Activated CD8-positive, alpha-beta memory T cell treated with anti-CD3 and anti-CD28 coated beads for 24 hours (primary cell): Measurements from ENCODE around the gene ZNF709.
"Not testable (repeated sequence)": the region's sequence is repeated elsewhere in the genome, so short reads cannot be mapped to it uniquely, and the experiment has no call there.

Source experiments
- DNase-seq: peaks from one replicate; pipeline ENCODE4 v3.0.0-alpha.2; 2020

The ZNF709 gene

DNA sequence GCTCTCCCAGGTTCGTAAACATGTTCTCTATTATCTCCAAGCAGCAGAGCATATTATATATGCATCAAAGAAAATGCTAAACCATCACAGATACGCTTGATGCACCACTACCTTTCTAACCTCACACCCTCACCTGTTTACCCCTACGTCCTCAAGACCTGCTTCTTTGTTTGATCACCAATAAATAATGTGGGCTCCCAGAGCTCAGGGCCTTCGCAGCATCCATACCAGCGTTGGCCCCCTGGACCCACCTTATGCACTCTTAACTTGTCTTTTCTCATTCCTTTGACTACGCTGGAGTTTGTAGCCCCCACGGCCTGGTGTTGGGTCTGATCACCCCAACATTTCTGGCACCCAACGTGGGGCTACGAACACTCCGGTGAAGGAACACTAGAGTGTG lies 33.8 kb downstream of the ZNF709 start:
- no peak for DNase-seq

DNA sequence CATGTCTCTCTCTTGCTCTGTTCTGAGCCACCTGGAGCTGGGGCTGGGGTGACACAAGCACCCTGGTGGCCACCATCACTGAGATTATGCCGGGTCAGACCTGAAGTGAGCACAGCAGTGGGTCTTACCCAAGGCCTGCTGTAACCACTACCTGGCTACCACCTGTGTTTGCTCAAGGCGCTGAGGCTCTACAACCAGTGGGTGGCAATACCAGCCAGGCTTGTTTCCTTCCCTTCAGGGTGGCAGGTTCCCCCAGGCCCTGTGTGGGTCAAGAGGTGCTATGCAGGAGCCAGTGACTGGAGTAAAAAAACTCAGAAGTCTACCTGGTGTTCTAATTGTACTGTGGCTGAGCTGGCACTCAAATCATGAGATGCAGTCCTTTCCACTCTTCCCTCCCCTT lies 35.8 kb downstream of the ZNF709 start:
- DNase-seq: no peak

DNA sequence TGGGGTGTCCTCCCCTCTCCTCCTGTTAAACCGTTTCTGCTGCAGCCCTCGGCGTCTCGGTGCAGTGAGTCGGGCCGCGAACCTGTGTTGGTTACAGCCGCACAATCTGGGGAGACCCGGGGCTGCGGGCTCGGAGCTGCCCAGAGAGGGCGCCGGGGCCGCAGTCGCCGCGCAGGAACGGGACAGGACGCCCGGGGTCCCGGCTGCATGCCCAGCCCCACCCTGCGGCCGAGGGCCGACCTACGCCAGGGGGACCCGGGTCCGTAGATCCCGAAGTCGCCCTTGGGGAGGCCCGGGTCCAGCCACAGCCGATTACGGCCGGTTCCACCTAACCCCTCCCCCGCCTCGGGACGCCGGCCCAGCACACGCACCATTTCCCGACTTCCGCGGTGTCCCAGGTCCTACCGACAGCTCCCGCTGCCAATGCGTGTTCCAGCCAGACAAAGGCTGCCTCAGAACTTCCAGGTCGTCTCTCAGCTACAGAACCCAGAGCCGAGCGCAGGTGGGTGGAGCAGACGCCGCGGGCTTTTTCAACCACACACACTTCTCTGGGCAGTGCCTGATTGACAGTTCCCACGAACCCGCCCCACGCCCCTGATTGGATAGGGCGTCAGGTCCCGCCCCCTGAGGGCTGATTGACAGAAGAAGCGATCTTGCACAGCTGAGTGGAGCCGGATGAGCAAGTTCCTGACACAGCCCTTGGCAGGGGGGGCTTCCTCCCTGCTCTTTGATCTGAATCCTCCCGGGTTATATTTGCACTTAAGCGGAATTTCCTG lies 43.9 kb downstream of the ZNF709 start, which contains the start of gene ZNF443:
Gene ZNF443, minus strand, starts transcription at position 481 of the 776 bp plus-strand sequence. Its CDS starts 107 bp downstream, at position 374.
- DNase-seq: peak; percentile 100

DNA sequence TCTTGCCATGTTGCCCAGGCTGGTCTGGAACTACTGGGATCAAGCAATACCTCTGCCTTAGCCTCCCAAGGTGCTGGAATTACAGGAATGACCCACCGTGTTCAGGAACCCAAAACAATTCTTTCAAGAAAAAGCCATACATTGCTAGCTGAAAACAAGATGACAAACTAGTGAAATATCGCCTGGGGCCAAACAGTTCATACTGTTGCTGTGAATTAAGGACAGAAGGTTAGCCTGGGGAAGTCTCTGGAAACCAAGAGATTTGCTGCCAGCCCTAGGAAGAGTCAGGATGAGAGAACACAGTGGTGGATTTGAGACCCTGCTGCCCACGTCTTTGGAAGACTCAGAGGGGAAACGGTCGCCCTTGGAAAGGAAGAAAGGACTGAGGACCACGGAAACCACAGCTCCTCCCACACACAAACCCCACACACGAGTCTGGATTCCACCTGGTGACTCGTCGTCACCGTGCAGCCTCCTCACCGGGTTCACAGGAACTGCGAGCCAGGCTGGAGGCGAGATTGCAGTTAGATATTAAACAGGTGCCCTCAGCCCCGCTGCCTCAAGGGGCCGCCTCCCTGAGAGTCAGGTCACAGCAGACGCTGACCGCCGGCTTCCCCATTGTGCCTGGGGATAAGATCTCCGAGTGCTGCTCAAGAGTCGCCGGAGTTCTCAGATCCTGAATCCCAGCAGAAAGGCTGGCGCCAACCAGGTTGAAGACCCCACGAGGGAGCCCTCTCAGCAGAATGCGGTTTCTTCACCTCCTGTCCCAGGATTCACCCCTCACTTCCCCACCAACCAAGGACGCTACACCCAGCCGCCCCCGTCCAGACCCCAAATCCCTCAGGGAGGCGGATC lies 44.7 kb downstream of the ZNF709 start:
- peak; percentile 79 for DNase-seq

DNA sequence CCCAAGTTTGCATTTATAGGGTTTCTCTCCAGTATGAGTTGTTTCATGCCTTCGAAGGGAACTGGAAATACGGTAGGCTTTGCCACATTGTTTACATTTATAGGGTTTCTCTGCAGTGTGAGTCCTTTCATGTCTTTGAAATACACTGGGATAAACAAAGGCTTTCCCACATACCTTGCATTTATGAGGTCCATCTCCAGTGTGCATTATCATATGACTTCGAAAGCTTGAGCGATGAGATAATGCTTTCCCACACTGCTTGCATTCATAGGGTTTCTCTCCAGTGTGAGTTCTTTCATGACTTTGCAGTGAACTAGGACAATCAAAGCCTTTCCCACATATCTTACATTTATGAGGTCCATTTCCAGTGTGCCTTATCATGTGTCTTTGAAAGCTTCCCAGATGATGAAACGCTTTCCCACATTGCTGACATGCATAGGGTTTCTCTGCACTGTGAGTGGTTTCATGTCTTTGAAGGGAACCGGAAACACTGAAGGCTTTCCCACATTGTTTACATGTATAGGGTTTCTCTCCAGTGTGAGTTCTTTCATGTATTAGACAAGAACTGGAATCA lies 53.8 kb downstream of the ZNF709 start:
- DNase-seq: not testable (repeated sequence)

DNA sequence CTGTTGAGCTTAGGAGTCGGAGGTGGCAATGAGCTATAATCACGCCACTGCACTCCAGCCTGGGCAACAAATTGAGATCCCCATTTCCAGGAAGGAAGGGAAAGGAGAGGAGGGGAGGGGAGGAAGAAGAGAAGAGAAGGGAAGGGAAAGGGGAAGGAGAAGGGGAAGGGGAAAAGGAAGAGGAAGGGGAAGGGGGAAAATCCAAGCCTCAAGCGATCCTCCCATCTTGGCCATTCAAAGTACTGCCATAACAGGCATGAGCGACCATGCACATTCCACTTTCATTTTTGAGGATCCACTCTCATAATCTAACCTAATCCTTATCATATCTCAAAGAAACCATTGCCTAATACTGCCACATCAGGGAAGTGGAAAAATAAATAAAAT lies 58.7 kb downstream of the ZNF709 start:
- DNase-seq: no peak

DNA sequence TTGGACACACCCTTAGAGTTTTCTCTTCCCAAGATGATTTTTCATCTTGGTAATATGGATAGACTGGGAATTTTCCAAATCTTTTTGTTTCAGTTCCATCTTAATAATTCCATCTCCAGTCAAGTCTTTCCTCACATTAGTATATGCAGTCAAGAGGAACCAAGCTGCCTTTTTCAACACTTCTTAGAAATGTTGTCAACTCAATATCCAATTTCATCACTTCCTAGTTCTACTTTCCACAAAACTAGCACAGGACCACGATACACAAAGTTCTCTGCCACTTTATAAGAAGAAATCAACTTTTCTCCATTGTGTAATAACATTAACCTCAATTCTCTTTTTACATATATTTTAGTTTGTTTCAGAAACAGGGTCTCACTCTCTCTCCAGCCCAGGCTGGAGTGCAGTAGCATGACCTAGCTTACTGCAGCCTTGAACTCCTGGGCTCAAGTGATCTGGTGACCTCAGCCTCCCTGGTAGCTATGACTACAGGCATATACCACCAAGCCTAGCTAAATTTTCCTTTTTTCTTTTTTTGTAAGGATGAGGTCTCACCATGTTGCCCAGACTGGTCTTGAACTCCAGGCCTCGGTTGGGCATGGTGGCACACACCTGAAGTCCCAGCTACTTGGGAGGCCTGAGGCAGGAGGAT lies 59.3 kb downstream of the ZNF709 start:
- DNase-seq: no peak

DNA sequence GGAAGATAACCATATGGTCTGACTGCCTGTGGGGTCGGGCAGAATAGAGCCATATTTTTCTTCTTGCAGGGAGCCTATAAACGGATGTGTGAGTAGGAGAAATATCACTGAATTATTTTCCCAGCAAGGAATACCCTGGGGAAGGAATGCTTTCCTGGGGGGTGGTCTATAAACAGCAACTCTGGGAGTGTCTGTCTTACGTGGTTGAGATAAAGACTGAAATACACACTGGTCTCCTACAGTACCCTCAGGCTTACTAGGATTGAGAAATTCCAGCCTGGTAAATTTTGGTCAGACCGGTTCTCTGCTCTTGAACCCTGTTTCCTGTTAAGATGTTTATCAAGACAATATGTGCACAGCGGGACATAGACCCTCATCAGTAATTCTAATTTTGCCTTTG lies 67.3 kb downstream of the ZNF709 start:
- not testable (repeated sequence) for DNase-seq

DNA sequence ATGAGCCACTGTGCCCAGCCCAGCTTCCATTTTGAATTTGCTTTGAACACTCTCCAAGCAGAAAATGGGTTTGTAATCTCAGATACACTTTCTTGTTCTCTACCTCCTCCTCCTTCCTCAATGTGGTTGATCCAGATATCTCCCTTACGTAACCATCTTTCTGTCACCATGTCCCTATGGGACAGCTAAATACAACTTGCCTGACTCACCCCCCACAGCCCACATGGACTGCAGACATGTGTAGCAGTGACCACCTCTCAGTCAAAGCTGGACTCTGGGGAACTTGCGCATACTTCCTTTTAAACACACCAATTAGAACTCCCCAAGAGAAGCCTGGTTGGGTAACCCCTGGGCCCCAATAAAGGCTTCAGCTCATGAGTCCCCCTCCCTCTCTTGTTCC lies 72.7 kb downstream of the ZNF709 start:
- no peak for DNase-seq
